ENCODE measurements around the gene FOSB.
"Not testable (repeated sequence)": the region's sequence is repeated elsewhere in the genome, so short reads cannot be mapped to it uniquely, and the experiment has no call there.

FOSB gene

GRCh38 chr19:45467456-45468158 lies at the start of gene FOSB:
FOSB (plus strand) TSS chr19:45467996; CDS start chr19:45468587, 591 bp downstream.
- DNase-seq, result peak; percentile 93

DNA sequence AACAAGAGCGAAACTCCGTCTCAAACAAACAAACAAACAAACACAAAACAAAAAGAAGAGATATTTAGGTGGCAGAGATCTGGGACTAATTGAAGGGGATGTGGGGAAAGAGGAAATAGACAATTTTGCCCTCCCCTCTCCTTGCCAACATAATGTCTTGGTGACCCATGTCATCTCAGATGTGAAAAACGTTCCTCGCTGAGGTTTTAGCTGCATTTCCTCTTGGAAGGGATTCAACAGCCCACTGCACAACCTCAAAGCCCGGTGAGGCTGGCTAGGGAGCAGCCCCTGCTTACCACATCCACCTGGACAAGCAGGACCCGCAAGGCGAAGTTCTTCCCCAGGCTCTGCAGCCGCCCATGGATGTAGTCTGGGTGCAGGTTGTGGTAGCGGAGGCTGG lies 49.0 kb upstream of the FOSB start:
- no peak for DNase-seq

- DNase-seq, result no peak
These were observed 48.4 kb upstream of the FOSB start for GRCh38 chr19:45419396-45419795.

DNA sequence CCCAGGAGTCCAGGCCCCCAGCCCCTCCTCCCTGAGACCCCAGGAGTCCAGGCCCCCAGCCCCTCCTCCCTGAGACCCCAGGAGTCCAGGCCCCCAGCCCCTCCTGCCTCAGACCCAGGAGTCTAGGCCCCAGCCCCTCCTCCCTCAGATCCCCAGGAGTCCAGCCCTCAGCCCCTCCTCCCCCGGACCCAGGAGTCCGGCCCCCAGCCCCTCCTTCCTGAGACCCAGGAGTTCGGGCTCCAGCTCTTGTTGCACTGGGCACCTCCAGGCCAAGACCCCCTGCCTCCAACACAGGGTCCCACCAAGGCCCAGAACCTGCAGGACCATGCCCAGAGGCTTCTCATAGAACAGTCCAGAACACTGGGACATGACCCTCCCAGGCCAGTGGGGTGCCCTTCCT lies 47.9 kb upstream of the FOSB start:
- no peak for DNase-seq

GRCh38 chr19:45420356-45420755 lies 47.4 kb upstream of the FOSB start:
- no peak for DNase-seq

DNA sequence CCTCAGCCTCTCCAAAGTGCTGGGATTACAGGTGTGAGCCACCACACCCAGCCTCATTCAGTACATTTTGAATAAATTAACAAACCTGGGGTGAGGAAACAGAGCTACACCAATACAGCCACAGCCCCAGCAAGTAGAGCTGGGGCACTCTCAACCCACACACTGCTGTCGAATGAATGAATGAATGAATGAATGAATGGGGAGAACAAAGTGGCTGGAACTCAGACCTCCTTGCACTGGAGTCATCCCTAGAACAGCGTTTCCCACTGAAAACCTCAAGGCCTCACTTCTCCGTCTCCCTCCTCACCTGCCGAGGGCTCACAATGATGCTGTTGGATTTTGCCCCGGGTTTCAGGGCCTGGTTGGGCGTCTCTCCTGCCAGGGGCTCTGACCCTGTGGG lies 46.9 kb upstream of the FOSB start:
- DNase-seq, result no peak

- no peak for DNase-seq
These were observed 45.8 kb upstream of the FOSB start for GRCh38 chr19:45421947-45422498.

DNA sequence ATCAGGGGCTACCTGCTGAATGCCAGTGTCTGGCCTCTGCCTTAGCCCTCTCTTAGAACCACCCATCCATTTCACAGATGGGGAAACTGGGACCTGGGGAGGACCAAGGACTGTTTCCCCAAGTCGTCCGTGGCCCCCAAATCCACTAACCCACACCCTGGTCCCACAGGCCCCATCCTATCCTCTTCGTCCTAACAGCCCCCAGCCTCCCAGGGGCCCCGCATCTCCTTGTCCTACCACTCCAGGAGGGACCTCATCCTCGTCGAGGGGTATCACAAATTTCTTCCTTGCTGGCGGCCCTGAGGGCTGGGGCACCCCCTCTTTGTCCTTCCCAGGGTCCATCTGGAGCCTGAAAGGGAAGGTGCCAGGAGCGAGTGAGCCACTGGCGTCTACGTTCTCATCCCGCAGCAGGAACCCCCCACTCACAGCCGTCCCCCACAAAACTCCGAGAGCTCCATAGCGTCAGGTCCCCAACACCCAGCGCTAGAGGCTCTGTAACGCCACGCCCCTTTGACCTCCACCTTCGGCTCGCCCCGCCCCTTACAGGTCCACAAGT lies 44.7 kb upstream of the FOSB start:
- DNase-seq, result no peak

GRCh38 chr19:45423589-45424190 lies 44.1 kb upstream of the FOSB start, which contains the start of gene ERCC1:
ERCC1 (minus strand) TSS chr19:45423917; CDS start chr19:45423374, 543 bp downstream.
- DNase-seq, result peak; percentile 96

- DNase-seq, result peak; percentile 62
These were observed 43.4 kb upstream of the FOSB start for GRCh38 chr19:45424191-45425058.

DNA sequence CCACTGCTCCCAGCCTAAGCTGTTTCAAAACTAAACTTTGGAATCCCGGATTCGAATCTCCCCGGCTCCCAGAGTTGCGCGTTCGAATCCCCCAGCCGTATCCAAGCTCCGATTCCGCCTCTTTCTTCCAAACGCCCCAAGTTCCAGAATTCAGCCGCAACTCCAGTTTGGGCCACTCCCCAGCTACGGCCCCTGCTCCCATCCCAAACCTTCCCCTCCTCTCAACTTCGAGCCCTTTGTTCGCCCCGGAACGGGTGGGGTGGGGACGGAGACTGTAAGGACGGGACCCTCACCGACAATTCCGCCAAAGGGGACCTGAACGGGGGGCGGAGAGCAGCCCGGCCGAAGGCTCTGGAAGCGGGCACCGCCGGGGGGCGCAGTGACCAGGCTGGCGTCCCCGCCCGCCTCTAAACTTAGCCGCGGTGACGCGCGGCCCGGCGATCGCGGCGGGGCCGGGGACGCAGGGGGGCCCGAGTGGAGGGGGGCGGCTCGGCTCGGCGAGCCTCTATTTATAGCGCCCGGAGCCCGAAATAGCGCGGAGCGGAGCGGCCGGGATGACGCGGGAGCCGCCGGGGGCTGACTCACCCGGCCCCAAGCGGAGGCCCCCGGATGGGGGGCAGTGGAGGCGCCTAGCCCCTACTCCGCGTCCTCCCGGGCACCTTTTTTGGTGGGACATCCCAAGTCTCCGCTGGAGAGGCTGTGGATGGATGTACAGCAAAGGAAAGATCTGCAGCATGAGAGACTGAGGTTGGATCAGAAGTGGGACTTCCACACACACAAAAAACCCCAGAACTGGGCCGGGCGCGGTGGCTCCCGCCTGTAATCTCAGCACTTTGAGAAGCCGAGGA lies 39.2 kb upstream of the FOSB start:
- peak; percentile 37 for DNase-seq

GRCh38 chr19:45429896-45430295 lies 37.9 kb upstream of the FOSB start:
- not testable (repeated sequence) for DNase-seq

DNA sequence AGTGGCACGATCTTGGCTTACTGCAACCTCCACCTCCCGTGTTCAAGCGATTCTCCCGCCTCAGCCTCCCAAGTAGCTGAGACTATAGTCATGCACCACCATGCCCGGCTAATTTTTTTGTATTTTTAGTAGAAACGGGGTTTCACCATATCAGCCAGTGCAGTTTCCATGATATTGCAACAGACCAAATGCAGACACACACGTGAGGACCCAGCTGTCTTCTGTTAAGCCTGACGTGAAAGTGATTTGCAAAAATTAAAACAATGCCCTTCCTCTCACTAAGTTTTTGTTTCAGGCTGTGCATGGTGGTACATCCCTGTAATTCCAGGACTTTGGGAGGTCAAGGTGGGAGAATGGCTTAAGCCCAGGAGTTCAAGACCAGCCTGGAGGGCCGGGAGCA lies 36.8 kb upstream of the FOSB start:
- DNase-seq, result not testable (repeated sequence)

GRCh38 chr19:45432543-45432942 lies 35.3 kb upstream of the FOSB start:
- not testable (repeated sequence) for DNase-seq

GRCh38 chr19:45437328-45437727 lies 30.5 kb upstream of the FOSB start:
- no peak for DNase-seq

GRCh38 chr19:45439190-45439568 lies 28.6 kb upstream of the FOSB start:
- no peak for DNase-seq

DNA sequence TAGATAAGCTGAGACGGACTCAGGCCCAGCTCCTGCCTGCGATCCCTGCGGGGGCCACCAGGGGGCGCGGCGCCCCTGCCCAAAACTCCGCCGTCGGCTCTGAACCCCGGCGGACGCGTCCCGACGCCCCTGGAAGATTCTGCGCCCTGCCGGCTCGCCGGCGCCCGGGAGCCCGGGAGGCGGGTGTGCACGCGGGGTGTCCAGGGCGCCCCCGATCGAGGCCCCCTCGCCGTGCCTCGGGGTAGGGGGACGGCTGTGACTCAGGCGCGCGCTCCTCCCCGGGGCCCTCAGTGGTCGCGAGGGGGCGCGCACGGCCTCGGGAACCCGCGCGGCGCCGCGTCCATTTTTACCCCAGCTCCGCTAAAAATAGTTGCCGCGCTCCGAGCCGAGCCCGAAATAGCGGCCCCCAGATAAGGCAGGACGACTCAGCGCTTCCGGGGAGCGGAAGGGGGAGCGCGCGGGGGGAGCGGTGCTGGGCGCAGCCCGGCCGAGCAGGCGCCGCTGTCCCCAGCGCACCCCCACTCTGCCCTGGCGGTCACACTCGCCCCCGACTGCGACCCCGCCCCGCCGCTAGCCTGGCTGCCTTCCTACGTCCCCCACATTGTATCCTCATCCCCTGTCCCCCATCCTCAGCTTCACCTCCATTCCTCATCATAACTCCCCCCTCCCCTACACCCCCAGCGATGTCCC lies 28.1 kb upstream of the FOSB start:
- DNase-seq, result peak; percentile 86

GRCh38 chr19:45440259-45440638 lies 27.5 kb upstream of the FOSB start:
- no peak for DNase-seq

- no peak for DNase-seq
These were observed 26.7 kb upstream of the FOSB start for GRCh38 chr19:45440873-45441654.

GRCh38 chr19:45442408-45442777 lies 25.4 kb upstream of the FOSB start:
- DNase-seq, result no peak

Data from stimulated activated CD4-positive, alpha-beta T cell treated with anti-CD3 and anti-CD28 coated beads, Interleukin-15, amount 100 ng/mL, for 24 hours (primary cell).